NB4 (cell line): ENCODE results near the gene IFFO2.
"Not testable (repeated sequence)": the region's sequence is repeated elsewhere in the genome, so short reads cannot be mapped to it uniquely, and the experiment has no call there.

Source experiments
- DNase-seq: peaks from one replicate; pipeline ENCODE4 v3.0.0; 2010; ENCODE audit warnings: low read depth
- H3K4me3 ChIP-seq: one replicate; pipeline ENCODE4 v1.5.1; 2011; ENCODE audit warnings: mild to moderate bottlenecking, low read depth, low read length, moderate library complexity
- MYC ChIP-seq: IDR thresholded peaks from 2 replicates; pipeline ENCODE4 v1.6.1; 2011; ENCODE audit warnings: low read depth, low read length
- POLR2A ChIP-seq: IDR thresholded peaks from 2 replicates; pipeline ENCODE4 v1.6.1; 2011; ENCODE audit warnings: mild to moderate bottlenecking; ENCODE audit not compliant: insufficient read length; ENCODE audit errors: extremely low read depth
- TF ChIP-seq, protein P1 (sequence below): IDR thresholded peaks from 2 replicates; pipeline ENCODE4 v1.6.1; 2011; ENCODE audit warnings: low read depth, low read length
- TF ChIP-seq, protein P2 (sequence below): IDR thresholded peaks from one replicate; pipeline ENCODE4 v1.5.1; 2012; ENCODE audit warnings: low read depth, low read length

Gene IFFO2

DNA sequence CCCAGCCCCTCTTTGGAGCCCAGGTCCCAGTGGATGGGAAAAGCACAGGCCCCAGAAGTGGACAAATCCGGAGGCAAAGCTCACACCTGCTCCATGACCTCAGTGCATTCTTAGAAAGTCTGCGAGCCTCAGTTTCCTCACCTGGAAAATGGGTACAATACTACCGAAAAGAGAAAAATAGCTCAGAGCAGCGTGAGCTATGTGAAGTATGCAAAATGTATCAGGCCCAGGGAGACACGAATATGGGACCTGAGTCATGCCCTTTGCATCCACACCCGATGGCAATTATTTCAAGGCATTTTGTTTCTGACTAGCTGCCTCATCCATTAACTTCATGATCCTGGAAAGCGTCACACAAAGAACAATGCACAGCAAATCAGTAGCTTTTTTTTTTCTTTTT is 63.4 kb downstream of the IFFO2 start:
- DNase-seq, result no peak

DNA sequence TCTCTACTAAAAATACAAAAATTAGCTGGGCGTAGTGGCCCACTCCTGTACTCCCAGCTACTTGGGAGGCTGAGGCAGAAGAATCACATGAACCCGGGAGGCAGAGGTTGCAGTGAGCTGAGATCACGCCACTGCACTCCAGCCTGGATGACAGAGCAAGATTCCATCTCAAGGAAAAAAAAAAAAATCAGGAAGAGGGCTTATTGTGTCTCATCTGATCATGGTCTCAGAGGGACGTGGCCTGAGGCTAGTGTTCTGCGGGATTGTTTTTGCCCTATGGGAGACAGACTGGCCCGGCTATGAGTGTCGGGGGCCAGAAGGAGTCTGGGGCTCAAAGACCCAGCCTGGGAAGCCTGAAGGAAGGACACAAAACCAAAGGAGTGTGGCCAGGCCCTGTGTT is 64.6 kb downstream of the IFFO2 start:
- not testable (repeated sequence) for H3K4me3 ChIP-seq, DNase-seq

More for the DNA sequence above, 63.4 kb downstream of the IFFO2 start:
- no peak for TF ChIP-seq MYC
- no peak for TF ChIP-seq POLR2A
- TF ChIP-seq, protein P1, sequence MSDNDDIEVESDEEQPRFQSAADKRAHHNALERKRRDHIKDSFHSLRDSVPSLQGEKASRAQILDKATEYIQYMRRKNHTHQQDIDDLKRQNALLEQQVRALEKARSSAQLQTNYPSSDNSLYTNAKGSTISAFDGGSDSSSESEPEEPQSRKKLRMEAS, result no peak
- TF ChIP-seq, protein P2, sequence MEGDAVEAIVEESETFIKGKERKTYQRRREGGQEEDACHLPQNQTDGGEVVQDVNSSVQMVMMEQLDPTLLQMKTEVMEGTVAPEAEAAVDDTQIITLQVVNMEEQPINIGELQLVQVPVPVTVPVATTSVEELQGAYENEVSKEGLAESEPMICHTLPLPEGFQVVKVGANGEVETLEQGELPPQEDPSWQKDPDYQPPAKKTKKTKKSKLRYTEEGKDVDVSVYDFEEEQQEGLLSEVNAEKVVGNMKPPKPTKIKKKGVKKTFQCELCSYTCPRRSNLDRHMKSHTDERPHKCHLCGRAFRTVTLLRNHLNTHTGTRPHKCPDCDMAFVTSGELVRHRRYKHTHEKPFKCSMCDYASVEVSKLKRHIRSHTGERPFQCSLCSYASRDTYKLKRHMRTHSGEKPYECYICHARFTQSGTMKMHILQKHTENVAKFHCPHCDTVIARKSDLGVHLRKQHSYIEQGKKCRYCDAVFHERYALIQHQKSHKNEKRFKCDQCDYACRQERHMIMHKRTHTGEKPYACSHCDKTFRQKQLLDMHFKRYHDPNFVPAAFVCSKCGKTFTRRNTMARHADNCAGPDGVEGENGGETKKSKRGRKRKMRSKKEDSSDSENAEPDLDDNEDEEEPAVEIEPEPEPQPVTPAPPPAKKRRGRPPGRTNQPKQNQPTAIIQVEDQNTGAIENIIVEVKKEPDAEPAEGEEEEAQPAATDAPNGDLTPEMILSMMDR, result no peak
- no peak overlapping the region for H3K4me3 ChIP-seq

DNA sequence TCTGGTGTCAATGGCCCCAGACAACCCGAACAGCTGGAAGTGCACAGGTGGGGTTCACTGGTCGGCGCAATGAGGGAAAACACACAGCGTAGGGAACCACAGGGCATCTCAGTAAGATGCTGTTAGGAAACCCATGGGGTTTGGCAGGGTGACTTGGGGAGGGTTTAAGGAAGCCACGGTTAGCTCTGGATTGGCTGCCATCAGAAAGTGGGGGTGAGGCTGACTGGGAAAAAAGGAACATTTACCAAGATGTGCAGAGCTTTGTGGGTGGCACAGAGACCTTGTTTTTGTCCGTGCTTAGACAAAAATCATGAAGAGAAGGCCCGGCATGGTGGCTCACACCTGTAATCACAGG is 65.1 kb downstream of the IFFO2 start:
- TF ChIP-seq POLR2A (no peak), MYC (no peak)
- H3K4me3 ChIP-seq, result no peak overlapping the region
- no peak for DNase-seq

DNA sequence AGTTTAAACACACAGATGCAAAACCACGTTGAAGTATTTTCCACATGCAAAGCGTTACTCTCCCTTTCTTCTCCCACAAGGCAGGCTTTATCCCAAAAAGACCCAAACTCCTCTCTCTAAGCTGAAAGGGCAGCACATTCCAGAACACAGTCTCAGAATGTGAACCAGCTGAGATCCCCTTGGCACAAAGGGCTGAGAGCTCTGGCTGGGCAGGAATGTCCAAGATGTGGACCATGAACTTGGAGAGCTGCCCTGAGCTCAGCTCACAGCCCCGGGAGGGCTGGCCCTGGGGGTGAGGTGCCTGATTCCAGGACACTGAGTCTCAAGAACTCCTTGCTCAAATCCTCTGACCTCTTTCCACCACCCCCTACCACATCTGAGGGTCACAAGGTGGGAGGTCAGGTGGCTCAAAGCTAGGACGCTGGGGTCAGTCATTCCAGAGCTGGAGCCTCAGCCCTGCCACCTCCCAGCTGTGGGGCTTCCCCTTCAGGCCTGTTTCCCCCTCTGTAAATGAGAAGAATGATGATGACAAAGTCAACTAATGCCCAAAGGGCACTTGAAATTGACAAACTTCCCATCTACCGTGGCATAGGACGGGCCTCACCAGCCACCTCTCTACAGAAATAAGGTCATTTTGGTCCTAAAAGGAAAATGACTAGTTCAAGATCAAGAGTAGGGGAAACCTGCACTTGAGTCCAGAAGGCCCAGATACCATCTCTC is 65.6 kb downstream of the IFFO2 start:
- H3K4me3 ChIP-seq, result no peak overlapping the region
- no peak for DNase-seq
- TF ChIP-seq, protein P2, result no peak
- TF ChIP-seq MYC (no peak), POLR2A (no peak)
- TF ChIP-seq, protein P1, result no peak

DNA sequence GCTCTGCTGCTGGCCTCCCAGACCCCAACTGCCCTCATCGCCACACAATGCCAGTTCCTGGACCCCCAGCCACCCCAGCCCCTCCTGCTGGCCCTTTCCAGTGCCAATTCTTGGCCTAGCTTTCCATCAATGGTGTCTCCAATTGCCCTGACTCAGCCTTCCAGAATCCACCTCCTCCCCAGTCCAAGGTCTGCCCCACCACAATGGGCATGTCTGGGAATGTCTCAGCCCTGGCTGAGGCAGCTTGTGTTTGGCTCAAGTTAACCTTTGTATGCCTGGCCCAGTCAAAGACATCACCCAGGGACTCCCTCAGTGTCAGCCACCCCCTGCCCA is 70.5 kb downstream of the IFFO2 start:
- no peak for DNase-seq
- TF ChIP-seq, protein P2, result no peak
- TF ChIP-seq, protein P1, result no peak
- TF ChIP-seq MYC (no peak), POLR2A (no peak)
- H3K4me3 ChIP-seq, result no peak overlapping the region

DNA sequence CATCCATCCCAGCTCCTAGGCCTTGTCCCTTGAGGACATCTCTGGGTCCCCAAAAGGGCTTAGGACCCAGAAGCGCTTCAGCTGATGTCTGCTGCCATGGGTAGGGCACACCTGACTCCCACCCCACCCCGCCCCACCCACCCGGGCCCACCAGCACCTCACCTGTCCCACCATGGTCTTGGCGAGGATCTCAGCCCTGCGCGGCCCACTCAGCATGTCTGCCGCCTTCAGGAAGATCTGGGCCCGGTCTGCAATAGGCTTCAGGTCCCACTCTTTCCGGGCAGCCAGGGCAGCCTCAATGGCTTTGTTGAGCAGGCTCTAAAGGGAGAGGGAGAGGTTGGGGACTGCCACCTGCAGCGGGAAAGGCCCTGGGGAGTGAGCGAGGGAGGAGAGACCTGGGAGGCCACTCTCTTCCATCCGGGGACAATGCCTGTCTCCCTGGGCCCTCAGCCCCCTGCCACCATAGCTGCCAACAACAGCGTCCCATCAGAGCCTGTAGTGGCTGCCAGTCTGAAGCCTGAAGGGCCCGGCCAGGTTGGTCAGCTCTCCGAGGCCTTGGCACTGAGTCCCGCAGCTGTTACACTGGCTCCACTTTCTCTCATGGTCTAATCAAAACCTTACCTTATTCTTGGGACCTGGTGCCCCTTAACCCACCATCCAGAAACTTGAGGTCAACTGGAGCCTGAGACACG is 71.0 kb downstream of the IFFO2 start:
- no peak for DNase-seq
- no peak overlapping the region for H3K4me3 ChIP-seq
- TF ChIP-seq, protein P2, result no peak
- TF ChIP-seq MYC (no peak), POLR2A (no peak)
- TF ChIP-seq, protein P1, result no peak
